ENCODE measurements around the gene PNKD.
A peak's percentile ranks its signal among the peaks of the same experiment; 100 is the strongest.

Gene PNKD

GRCh38 chr2:218383892-218384519 is 113.7 kb downstream of the PNKD start:
- peak; percentile 39 to 40 for DNase-seq

- no peak for DNase-seq
Measured at GRCh38 chr2:218384975-218385374, 114.7 kb downstream of the PNKD start.

- peak in 1 of 2 donors; percentile 53 for DNase-seq
Measured at GRCh38 chr2:218386505-218387368, 116.4 kb downstream of the PNKD start.

GRCh38 chr2:218387369-218388194 is 117.3 kb downstream of the PNKD start:
- DNase-seq = peak; percentile 64 to 66

- DNase-seq = no peak
Measured at GRCh38 chr2:218389333-218390150, 119.2 kb downstream of the PNKD start.

GRCh38 chr2:218391202-218391601 is 120.9 kb downstream of the PNKD start:
- DNase-seq = no peak

GRCh38 chr2:218392459-218392858 is 122.1 kb downstream of the PNKD start:
- no peak for DNase-seq

- DNase-seq = no peak
Measured at GRCh38 chr2:218392891-218393462, 122.7 kb downstream of the PNKD start.

- peak; percentile 36 to 49 for DNase-seq
Measured at GRCh38 chr2:218393750-218394290, 123.5 kb downstream of the PNKD start.

GRCh38 chr2:218394298-218395089 is 124.2 kb downstream of the PNKD start:
- DNase-seq = no peak

- no peak for DNase-seq
Measured at GRCh38 chr2:218395090-218395444, 124.7 kb downstream of the PNKD start.

GRCh38 chr2:218395456-218395825 is 125.1 kb downstream of the PNKD start:
- no peak for DNase-seq

- DNase-seq = peak; percentile 89 to 98
Measured at GRCh38 chr2:218395826-218396687, 125.7 kb downstream of the PNKD start.
